ENCODE measurements around the gene NOTO.
"Not testable (repeated sequence)": the region's sequence is repeated elsewhere in the genome, so short reads cannot be mapped to it uniquely, and the experiment has no call there.

Gene NOTO, protein sequence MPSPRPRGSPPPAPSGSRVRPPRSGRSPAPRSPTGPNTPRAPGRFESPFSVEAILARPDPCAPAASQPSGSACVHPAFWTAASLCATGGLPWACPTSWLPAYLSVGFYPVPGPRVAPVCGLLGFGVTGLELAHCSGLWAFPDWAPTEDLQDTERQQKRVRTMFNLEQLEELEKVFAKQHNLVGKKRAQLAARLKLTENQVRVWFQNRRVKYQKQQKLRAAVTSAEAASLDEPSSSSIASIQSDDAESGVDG

DNA sequence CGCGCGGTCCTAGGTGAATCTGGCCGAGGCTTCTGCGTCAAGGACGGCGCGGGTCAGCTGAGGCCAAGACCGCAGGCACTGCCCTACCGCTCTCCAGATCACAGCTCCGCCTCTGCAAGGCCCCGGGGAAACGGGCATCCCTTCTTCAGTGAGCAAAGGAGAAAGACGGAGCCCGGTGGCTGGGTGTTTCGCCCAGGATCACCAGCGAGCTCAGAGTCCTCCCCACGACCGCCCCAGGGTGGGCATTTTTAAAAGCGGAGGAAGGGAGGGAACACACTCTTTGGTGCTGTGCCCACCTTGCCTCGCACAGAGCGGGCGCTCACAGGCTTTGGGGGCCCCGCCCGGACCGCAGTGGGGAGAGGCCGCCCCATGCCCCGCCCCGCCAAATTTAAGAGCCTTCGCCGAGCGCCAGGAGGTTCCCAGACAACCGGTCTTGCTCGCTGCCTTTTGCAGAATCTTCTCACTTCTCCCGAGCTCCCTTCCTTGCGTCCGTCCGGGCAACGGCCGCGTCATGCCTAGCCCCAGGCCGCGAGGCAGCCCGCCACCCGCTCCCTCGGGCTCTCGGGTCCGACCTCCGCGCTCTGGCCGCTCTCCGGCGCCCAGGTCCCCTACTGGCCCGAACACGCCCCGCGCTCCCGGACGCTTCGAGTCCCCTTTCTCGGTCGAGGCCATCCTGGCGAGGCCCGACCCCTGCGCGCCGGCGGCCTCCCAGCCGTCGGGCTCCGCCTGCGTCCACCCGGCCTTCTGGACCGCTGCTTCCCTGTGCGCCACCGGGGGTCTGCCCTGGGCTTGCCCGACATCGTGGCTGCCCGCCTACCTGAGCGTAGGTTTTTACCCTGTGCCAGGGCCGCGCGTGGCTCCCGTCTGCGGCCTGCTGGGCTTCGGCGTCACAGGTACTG is at the start of gene NOTO:
Gene NOTO (plus strand): TSS at position 419 of the 899 bp plus-strand sequence. CDS start 93 bp downstream, at position 512.
- DNase-seq (ENCODE audit: low read depth in 2 of 2): no peak

GRCh38 chr2:73156539-73157124 is 45.7 kb upstream of the NOTO start:
- no peak for DNase-seq (ENCODE audit: low read depth in 2 of 2)

GRCh38 chr2:73162856-73163391 is 39.5 kb upstream of the NOTO start:
- no peak for DNase-seq (ENCODE audit: low read depth in 2 of 2)

DNA sequence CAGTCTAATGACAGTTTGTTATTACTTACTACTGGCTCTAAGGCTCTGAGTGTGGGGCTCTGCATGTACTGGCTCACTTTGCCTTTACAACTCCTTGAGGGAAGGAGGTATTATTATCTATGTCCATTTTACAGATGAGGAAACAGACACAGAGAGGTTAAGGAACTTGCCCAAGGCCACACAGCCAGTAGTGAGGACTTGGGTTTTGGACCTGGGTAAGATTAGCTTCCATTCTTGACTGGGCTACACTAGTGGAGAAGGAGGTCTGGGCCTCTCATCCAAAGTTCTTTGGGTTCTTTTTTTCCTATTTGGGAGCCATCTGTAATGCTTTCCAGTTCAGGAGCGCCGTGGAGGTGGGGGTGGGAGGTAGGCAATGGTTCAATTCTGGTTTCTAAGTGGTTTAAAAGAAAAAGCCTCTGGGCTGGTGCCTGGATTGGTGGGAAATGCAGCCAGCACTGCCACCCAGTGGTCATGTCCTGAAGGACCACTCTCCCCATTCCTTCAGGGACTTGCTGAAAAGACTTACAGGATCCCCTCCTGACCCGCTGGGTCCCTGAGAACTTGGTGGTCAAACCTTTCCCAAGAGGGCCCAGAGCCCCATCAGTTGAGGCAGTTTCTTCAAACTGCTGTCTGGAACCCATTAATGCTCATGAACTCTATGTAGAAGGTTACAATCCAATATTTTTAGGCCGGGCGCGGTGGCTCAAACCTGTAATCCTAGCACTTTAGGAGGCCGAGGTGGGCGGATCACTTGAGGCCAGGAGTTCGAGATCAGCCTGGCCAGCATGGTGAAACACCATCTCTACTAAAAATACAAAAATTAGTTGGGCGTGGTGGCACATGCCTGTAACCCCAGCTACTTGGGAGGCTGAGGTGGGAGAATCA is 38.6 kb upstream of the NOTO start:
- peak; percentile 20 to 38 for DNase-seq (ENCODE audit: low read depth in 2 of 2)

GRCh38 chr2:73165978-73166377 is 36.4 kb upstream of the NOTO start:
- not testable (repeated sequence) for DNase-seq (ENCODE audit: low read depth in 2 of 2)

GRCh38 chr2:73166813-73167212 is 35.6 kb upstream of the NOTO start:
- not testable (repeated sequence) for DNase-seq (ENCODE audit: low read depth in 2 of 2)

- not testable (repeated sequence) for DNase-seq (ENCODE audit: low read depth in 2 of 2)
Measured at GRCh38 chr2:73168348-73168747, 34.0 kb upstream of the NOTO start.

- DNase-seq (ENCODE audit: low read depth in 2 of 2): not testable (repeated sequence)
Measured at GRCh38 chr2:73170341-73170740, 32.0 kb upstream of the NOTO start.

DNA sequence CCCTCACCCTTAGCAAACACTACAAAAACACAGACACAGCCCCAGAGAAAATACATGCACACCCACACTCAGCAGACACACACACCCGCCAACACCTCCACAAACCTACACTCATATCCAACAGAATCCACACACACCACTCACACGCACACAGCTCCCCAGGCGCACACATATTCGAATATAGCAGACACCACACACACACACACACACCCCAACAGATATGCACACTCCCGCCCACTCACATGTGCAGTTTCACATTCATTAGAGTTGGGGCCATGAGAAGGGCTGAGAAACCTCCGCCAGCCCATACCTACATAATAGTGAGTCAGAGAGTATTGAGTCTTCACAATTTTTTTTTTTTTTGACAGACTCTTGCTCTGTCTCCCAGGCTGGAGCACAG is 29.4 kb upstream of the NOTO start:
- DNase-seq (ENCODE audit: low read depth in 2 of 2): no peak

- DNase-seq (ENCODE audit: low read depth in 2 of 2): no peak
Measured at GRCh38 chr2:73173781-73174180, 28.6 kb upstream of the NOTO start.

- no peak for DNase-seq (ENCODE audit: low read depth in 2 of 2)
Measured at GRCh38 chr2:73174244-73174643, 28.1 kb upstream of the NOTO start.

DNA sequence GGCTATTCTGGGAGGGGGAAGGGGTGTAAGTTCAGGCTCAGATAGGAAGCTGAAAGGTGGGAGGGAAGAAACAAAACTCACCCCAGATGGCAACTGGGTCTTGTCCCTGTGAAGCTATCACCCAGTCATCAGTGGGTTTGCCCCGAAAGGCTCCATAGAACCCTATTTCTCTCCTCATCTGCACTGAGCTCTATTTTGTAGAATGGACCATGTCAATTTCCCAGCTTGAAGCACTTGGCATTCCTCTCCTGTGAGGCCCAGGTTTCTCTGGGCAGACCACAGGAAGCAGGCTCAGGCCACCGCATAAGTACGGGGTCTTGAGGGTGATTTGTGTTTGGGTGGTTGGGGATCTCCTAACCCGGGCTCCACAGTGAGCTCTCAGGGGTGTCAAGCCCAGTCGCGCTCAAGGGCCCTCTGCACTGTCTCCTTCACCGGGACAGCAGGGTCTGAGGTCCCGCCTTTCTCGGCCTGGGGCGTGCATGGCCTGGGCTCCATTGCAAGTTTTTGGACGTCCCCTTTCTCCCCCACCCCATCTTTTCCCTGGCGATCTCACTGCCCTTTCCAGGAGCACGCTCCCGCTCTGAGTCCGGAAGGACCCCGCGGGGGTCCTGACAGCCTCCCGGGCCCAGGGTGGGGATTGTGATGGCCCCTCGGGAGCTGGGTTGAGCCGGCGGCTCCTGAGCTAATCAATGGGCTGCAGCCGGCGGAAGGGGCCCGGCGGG is 27.3 kb upstream of the NOTO start:
- no peak for DNase-seq (ENCODE audit: low read depth in 2 of 2)

GRCh38 chr2:73175663-73176204 is 26.6 kb upstream of the NOTO start:
- DNase-seq (ENCODE audit: low read depth in 2 of 2): peak; percentile 42 to 53

DNA sequence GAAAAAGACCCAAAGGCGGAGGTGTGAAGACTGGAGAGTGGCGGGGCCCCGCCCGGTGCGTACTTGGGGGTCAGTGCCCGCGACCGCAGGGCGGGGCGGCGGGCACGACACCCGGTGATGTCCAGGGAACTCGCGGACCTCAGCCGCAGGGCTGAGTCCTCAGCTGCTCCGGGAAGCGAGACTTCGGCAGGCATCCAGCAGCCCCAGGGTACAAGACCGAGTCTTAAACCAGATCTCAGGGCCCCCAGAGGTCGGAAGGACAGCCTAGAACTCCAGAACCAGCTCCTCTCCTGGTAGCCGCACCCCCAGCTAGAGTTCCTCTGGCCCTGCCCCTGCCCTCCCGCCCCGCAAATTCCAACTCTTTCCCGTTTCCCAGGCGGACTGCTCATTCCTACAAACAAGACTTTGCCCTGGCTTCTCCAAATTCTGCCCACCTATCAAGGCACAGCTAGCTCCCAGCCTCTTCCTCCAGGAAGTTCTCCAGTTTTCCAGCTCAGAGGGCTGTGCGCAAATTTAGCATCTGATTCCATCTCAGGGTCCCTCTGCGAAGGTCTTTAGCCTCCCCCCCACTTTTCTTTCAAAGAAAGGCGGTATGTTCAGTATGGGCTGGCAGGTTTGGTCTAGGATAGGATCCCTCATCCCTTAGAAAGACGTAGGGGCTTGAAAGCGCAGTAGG is 26.0 kb upstream of the NOTO start:
- no peak for DNase-seq (ENCODE audit: low read depth in 2 of 2)

DNA sequence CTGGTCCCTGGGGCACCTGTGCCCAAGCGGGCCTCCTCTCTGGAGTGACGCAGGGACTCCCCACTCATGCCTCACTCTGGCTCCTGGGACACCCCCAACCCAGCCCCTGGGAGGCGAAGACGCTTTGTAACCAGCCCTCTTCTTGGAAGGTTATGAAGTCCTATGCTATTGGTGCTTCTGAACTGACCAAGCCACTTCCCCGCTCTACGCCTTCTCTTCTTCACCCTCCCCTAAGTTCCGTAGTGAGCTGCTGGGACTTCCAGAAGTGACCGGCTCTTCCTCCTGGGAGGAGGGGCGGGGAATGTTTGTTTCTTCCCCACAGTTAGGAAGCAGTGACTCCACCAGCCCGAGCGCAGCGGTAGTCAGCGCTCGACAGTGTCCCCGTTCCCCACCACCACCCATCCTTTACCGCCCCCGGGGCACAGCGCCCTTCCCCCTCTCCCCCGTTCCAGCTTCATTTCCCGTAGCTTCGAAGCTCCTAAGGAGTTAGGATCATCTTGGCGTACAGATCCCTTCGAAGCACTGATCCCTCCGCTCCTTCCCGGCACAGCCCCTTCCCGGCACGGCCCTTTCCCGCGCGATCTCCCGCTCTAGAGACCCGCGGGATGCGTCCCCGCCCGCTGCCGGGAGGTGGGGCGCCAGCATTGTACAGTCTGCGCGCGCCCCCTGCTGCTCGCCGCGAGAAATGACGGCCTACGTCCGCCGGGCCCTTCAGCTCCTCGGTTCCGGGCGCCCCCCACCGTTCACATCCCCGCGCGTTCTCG is 25.3 kb upstream of the NOTO start:
- DNase-seq (ENCODE audit: low read depth in 2 of 2): peak; percentile 75 to 81

DNA sequence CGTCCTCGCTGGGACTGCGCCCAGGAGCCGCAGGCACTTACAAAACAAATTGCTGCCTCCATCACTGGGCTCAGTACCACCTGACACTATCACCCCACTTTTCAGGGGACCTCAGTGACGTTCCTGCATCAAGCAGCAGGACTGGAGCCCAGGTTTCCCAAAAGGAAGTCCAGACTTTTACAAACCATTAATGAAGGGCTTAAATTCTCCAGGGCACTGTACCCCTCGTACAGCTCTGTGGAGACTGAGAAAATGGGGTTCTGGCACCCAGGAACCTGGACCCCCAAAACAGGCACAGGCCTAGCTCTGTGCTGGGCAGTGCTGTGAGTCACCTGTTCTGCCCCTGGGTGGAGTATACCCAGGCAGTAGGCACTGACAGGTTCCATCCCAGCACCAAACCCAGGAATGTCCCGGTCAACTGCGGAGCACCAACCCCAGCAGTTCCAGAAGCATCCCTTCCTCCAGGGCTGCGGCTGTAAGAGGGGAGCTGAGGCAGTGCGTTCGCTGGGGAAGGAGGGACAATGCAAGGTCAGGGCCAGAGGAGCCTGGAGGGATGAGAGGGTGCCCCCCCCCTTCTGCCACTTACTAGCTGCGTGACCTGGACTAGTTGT is 24.6 kb upstream of the NOTO start:
- no peak for DNase-seq (ENCODE audit: low read depth in 2 of 2)

DNA sequence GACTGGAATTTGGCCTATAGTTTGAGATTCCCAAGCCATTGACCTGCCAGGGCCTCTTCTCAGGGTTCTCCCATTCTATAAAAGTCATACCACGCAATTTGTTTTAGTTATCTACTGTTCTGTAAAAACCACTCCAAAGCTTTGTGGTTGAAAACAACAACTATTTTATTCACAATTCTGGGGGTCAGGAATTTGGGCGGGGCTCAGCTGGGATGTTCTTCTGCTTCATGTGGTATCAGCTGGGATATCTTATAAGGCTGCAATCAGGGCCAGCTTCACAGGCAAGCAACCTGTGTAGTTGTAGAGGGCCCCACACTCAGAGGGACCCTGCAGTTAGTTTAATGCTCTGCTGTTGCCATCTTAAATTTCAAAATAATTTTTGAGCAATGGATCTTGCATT is 16.4 kb upstream of the NOTO start:
- DNase-seq (ENCODE audit: low read depth in 2 of 2): no peak

- DNase-seq (ENCODE audit: low read depth in 2 of 2): no peak
Measured at GRCh38 chr2:73187549-73187948, 14.8 kb upstream of the NOTO start.

GRCh38 chr2:73197579-73197978 is 4.8 kb upstream of the NOTO start:
- DNase-seq (ENCODE audit: low read depth in 2 of 2): no peak
